ENCODE data around the gene AKIRIN1.
"Not testable (repeated sequence)": the region's sequence is repeated elsewhere in the genome, so short reads cannot be mapped to it uniquely, and the experiment has no call there.

Gene AKIRIN1

GRCh38 chr1:38990738-38991637 is at the start of gene AKIRIN1:
AKIRIN1 (plus strand) TSS chr1:38991276; CDS start chr1:38991381, 105 bp downstream.
- DNase-seq = peak; percentile 93

GRCh38 chr1:38941527-38942019 is 49.5 kb upstream of the AKIRIN1 start, which contains the start of gene RHBDL2:
RHBDL2 (minus strand) TSS chr1:38941830; CDS start chr1:38919212, 22,618 bp downstream.
- no peak for DNase-seq

GRCh38 chr1:38942664-38943428 is 48.2 kb upstream of the AKIRIN1 start:
- DNase-seq = no peak

GRCh38 chr1:38944547-38944946 is 46.5 kb upstream of the AKIRIN1 start:
- no peak for DNase-seq

- no peak for DNase-seq
These were observed 40.5 kb upstream of the AKIRIN1 start for GRCh38 chr1:38950553-38950952.

- no peak for DNase-seq
These were observed 37.6 kb upstream of the AKIRIN1 start for GRCh38 chr1:38953433-38953860.

- DNase-seq = no peak
These were observed 32.1 kb upstream of the AKIRIN1 start for GRCh38 chr1:38958967-38959366.

GRCh38 chr1:38962113-38962512 is 29.0 kb upstream of the AKIRIN1 start:
- DNase-seq = no peak

- DNase-seq = no peak
These were observed 28.5 kb upstream of the AKIRIN1 start for GRCh38 chr1:38962560-38962959.

- no peak for DNase-seq
These were observed 26.9 kb upstream of the AKIRIN1 start for GRCh38 chr1:38964140-38964548.

GRCh38 chr1:38973145-38973544 is 17.9 kb upstream of the AKIRIN1 start:
- DNase-seq = not testable (repeated sequence)

- DNase-seq = no peak
These were observed 17.2 kb upstream of the AKIRIN1 start for GRCh38 chr1:38973659-38974437.

- DNase-seq = not testable (repeated sequence)
These were observed 13.5 kb upstream of the AKIRIN1 start for GRCh38 chr1:38977399-38978244.

GRCh38 chr1:38978245-38978542 is 12.9 kb upstream of the AKIRIN1 start:
- not testable (repeated sequence) for DNase-seq

- not testable (repeated sequence) for DNase-seq
These were observed 11.7 kb upstream of the AKIRIN1 start for GRCh38 chr1:38979380-38979779.

GRCh38 chr1:38989979-38990378 is 1.1 kb upstream of the AKIRIN1 start:
- no peak for DNase-seq

- no peak for DNase-seq
These were observed 714 bp upstream of the AKIRIN1 start for GRCh38 chr1:38990386-38990737.

- no peak for DNase-seq
These were observed 749 bp downstream of the AKIRIN1 start for GRCh38 chr1:38991638-38992411.

- DNase-seq = no peak
These were observed 1.5 kb downstream of the AKIRIN1 start for GRCh38 chr1:38992412-38993111.

- no peak for DNase-seq
These were observed 3.1 kb downstream of the AKIRIN1 start for GRCh38 chr1:38994196-38994595.

All from NCI-H1436 (cell line).